IPS-11a (cell line): Measurements from ENCODE around the gene CNTN1.

Source experiments
- H3K4me3 ChIP-seq: one replicate; pipeline ENCODE4 v1.5.1; 2013; ENCODE audit warnings: low read depth, low read length, control low read depth

The CNTN1 gene

GRCh38 chr12:40834321-40834720 is 142.1 kb downstream of the CNTN1 start:
- no peak overlapping the region for H3K4me3 ChIP-seq

GRCh38 chr12:40837891-40838429 is 145.7 kb downstream of the CNTN1 start:
- H3K4me3 ChIP-seq: no peak overlapping the region

- no peak overlapping the region for H3K4me3 ChIP-seq
These were observed 151.3 kb downstream of the CNTN1 start for GRCh38 chr12:40843495-40843894.

- no peak overlapping the region for H3K4me3 ChIP-seq
These were observed 161.0 kb downstream of the CNTN1 start for GRCh38 chr12:40853221-40853620.

- H3K4me3 ChIP-seq: no peak overlapping the region
These were observed 162.4 kb downstream of the CNTN1 start for GRCh38 chr12:40854604-40855003.

GRCh38 chr12:40864891-40865290 is 172.7 kb downstream of the CNTN1 start:
- H3K4me3 ChIP-seq: no peak overlapping the region

- no peak overlapping the region for H3K4me3 ChIP-seq
These were observed 178.7 kb downstream of the CNTN1 start for GRCh38 chr12:40870981-40871380.

- no peak overlapping the region for H3K4me3 ChIP-seq
These were observed 182.6 kb downstream of the CNTN1 start for GRCh38 chr12:40874868-40875267.

- no peak overlapping the region for H3K4me3 ChIP-seq
These were observed 197.1 kb downstream of the CNTN1 start for GRCh38 chr12:40889329-40889728.

- H3K4me3 ChIP-seq: no peak overlapping the region
These were observed 200.3 kb downstream of the CNTN1 start for GRCh38 chr12:40892528-40892927.

GRCh38 chr12:40898505-40898904 is 206.3 kb downstream of the CNTN1 start:
- no peak overlapping the region for H3K4me3 ChIP-seq

- H3K4me3 ChIP-seq: no peak overlapping the region
These were observed 210.8 kb downstream of the CNTN1 start for GRCh38 chr12:40903040-40903439.

- no peak overlapping the region for H3K4me3 ChIP-seq
These were observed 214.9 kb downstream of the CNTN1 start for GRCh38 chr12:40907115-40907527.

GRCh38 chr12:40911676-40912075 is 219.4 kb downstream of the CNTN1 start:
- no peak overlapping the region for H3K4me3 ChIP-seq

GRCh38 chr12:40915172-40915571 is 222.9 kb downstream of the CNTN1 start:
- H3K4me3 ChIP-seq: no peak overlapping the region

- no peak overlapping the region for H3K4me3 ChIP-seq
These were observed 225.3 kb downstream of the CNTN1 start for GRCh38 chr12:40917561-40917960.

- H3K4me3 ChIP-seq: no peak overlapping the region
These were observed 229.4 kb downstream of the CNTN1 start for GRCh38 chr12:40921563-40922163.

GRCh38 chr12:40937891-40938290 is 245.7 kb downstream of the CNTN1 start:
- H3K4me3 ChIP-seq: no peak overlapping the region

- H3K4me3 ChIP-seq: no peak overlapping the region
These were observed 250.1 kb downstream of the CNTN1 start for GRCh38 chr12:40942326-40942725.

GRCh38 chr12:40945772-40946171 is 253.5 kb downstream of the CNTN1 start:
- H3K4me3 ChIP-seq: no peak overlapping the region

GRCh38 chr12:40946612-40947194 is 254.5 kb downstream of the CNTN1 start:
- H3K4me3 ChIP-seq: no peak overlapping the region

- no peak overlapping the region for H3K4me3 ChIP-seq
These were observed 255.6 kb downstream of the CNTN1 start for GRCh38 chr12:40947797-40948196.

GRCh38 chr12:40953076-40953475 is 260.8 kb downstream of the CNTN1 start:
- no peak overlapping the region for H3K4me3 ChIP-seq
